SU-DHL-6 (cell line): ENCODE data around the gene ARMC9.

Experiments used
- CTCF ChIP-seq: fragments of 200-600 bp; sonication (generic); IDR thresholded peaks from one replicate; pipeline ENCODE4 v1.5.1; 2017; ENCODE audit warnings: antibody characterized with exemption, mild to moderate bottlenecking, low read length, moderate library complexity; ENCODE audit not compliant: insufficient read depth, poor library complexity, severe bottlenecking
- EZH2phosphoT487 ChIP-seq: fragments of 200-600 bp; sonication (generic), shearing (Covaris generic); conservative IDR thresholded peaks from 2 replicates; pipeline ENCODE4 v1.6.1; 2018; ENCODE audit warnings: mild to moderate bottlenecking, antibody characterized with exemption, low read length, moderate library complexity, mixed read lengths

DNA sequence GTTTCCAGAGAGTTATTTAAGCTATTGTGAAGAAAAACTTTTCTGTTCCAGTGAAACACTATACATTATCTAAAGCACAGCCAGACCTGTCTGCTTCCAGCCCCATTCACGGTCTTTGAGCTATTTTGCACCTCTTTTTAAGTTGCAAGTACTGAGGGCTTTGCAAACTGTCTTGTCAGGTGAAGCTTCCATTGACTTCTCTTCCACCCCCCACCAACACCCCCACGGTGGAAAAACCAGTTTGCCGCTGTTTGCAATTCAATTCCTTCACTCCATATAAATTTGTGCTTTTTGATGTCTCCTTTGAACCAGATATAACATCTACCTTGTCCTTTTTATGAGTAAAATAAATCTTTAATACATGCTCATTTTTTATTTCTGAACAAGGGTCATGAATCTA is 212.8 kb downstream of the ARMC9 start:
- TF ChIP-seq CTCF (no peak), EZH2phosphoT487 (no peak)
